ENCODE data around the gene PRXL2B.

Gene PRXL2B

GRCh38 chr1:2582391-2582790, 4.2 kb upstream of the PRXL2B start:
- TF ChIP-seq CTCF (IDR thresholded peaks at IDR 0.05; ENCODE audit: low read depth, low read length, missing control alignments): no peak
- in situ Hi-C loops (cut with HindIII; ENCODE audit: low sequenced_read_pairs): no loop called here
- no peak for DNase-seq (ENCODE audit: low read depth)
- no peak overlapping the region for H3K4me3 ChIP-seq (ENCODE audit: low read depth, low read length)

- TF ChIP-seq CTCF (IDR thresholded peaks at IDR 0.05; ENCODE audit: low read depth, low read length, missing control alignments): no peak
- H3K4me3 ChIP-seq (ENCODE audit: low read depth, low read length): no peak overlapping the region
- in situ Hi-C loops (cut with HindIII; ENCODE audit: low sequenced_read_pairs): no loop called here
- DNase-seq (ENCODE audit: low read depth): no peak
Measured at GRCh38 chr1:2583331-2583791, 3.2 kb upstream of the PRXL2B start.

GRCh38 chr1:2583871-2584351, 2.7 kb upstream of the PRXL2B start:
- no peak for DNase-seq (ENCODE audit: low read depth)
- in situ Hi-C loops (cut with HindIII; ENCODE audit: low sequenced_read_pairs): no loop called here
- no peak overlapping the region for H3K4me3 ChIP-seq (ENCODE audit: low read depth, low read length)
- no peak for TF ChIP-seq CTCF (IDR thresholded peaks at IDR 0.05; ENCODE audit: low read depth, low read length, missing control alignments)

- TF ChIP-seq CTCF (IDR thresholded peaks at IDR 0.05; ENCODE audit: low read depth, low read length, missing control alignments): no peak
- H3K4me3 ChIP-seq (ENCODE audit: low read depth, low read length): peak overlapping the region; percentile 69
- in situ Hi-C loops (cut with HindIII; ENCODE audit: low sequenced_read_pairs): no loop called here
- DNase-seq (ENCODE audit: low read depth): no peak
Measured at GRCh38 chr1:2584686-2585317, 1.8 kb upstream of the PRXL2B start.

- peak overlapping the region; percentile 69 for H3K4me3 ChIP-seq (ENCODE audit: low read depth, low read length)
- no peak for TF ChIP-seq CTCF (IDR thresholded peaks at IDR 0.05; ENCODE audit: low read depth, low read length, missing control alignments)
- in situ Hi-C loops (cut with HindIII; ENCODE audit: low sequenced_read_pairs): no loop called here
- DNase-seq (ENCODE audit: low read depth): no peak
Measured at GRCh38 chr1:2585318-2586092, 1.1 kb upstream of the PRXL2B start.

GRCh38 chr1:2587071-2587859, 688 bp downstream of the PRXL2B start:
- TF ChIP-seq CTCF (IDR thresholded peaks at IDR 0.05; ENCODE audit: low read depth, low read length, missing control alignments): no peak
- peak overlapping the region; percentile 69 for H3K4me3 ChIP-seq (ENCODE audit: low read depth, low read length)
- in situ Hi-C loops (cut with HindIII; ENCODE audit: low sequenced_read_pairs): no loop called here
- DNase-seq (ENCODE audit: low read depth): no peak

Measured in astrocyte of the cerebellum (primary cell).